EL (cell line): ENCODE data around the gene KCTD1.
A peak's percentile ranks its signal among the peaks of the same experiment; 100 is the strongest.

ENCODE experiments used
- DNase-seq: peaks from one replicate; pipeline ENCODE4 v3.0.0-alpha.2; 2016

Gene KCTD1

GRCh38 chr18:26419746-26420145, 128.6 kb downstream of the KCTD1 start:
- no peak for DNase-seq

GRCh38 chr18:26418225-26418624, 130.1 kb downstream of the KCTD1 start:
- DNase-seq: no peak

DNA sequence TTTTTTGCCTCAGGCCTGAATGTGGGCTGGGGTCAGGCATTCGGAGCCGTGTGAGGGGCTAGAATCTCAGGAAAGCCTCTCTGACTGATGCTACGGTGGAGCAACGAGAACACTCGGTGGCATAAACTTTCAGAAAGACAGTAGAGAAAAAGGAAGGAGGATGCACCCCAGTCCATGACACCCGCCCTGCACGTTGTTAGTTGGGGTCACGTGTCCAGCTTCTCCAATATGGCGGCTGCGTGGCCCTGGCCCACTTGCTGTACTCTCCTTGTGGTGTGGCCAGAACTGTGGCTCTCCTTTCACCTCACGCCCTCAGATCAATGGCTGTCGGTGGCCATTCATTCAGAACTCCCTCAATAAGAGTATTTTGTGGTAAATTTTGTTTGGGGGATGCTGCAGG, 131.2 kb downstream of the KCTD1 start:
- DNase-seq: no peak

DNA sequence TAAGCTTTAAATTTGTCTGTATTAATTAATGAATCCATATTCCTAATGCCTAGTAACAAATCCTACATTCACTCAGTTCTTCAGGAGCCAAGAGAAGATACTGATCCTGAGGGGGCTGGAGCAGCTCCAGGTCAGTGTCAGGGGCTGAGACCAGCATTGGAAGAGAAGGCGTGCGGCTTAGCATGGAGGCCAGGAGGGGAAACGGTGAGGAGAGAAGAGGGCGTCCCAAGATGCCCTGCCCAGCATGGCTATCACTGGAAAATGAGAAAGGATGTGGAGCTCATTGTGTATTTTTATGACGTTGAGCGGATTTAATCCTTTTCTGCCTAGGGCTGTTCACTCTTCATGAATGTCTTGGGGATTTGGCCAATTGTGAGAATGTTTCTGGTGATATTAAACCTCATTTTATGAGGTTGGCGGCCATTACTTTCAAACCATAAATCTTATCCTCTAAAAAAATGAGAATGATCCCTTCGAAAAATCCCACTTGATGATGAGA, 131.7 kb downstream of the KCTD1 start:
- no peak for DNase-seq

- DNase-seq: no peak
Observed at GRCh38 chr18:26415631-26416030, 132.7 kb downstream of the KCTD1 start.

GRCh38 chr18:26414901-26415440, 133.4 kb downstream of the KCTD1 start:
- no peak for DNase-seq

DNA sequence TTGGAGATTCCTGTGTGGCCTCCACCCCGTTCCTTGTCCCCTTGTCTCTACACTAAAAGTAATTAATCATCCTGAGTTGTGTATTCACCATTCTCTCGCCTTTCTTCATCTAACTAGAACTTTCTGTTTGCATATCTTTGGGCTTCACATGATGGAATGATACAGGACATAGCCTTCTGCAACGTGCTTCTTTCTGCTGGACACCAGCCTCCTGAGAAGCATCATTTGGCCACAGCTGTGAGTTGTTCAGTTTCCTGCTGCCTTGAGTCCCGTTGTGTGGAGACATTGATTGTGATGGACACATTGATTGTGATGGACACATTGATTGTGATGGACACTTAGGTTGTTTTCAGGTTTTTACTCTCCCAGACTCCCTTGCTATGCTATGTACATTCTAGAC, 139.3 kb downstream of the KCTD1 start:
- no peak for DNase-seq

DNA sequence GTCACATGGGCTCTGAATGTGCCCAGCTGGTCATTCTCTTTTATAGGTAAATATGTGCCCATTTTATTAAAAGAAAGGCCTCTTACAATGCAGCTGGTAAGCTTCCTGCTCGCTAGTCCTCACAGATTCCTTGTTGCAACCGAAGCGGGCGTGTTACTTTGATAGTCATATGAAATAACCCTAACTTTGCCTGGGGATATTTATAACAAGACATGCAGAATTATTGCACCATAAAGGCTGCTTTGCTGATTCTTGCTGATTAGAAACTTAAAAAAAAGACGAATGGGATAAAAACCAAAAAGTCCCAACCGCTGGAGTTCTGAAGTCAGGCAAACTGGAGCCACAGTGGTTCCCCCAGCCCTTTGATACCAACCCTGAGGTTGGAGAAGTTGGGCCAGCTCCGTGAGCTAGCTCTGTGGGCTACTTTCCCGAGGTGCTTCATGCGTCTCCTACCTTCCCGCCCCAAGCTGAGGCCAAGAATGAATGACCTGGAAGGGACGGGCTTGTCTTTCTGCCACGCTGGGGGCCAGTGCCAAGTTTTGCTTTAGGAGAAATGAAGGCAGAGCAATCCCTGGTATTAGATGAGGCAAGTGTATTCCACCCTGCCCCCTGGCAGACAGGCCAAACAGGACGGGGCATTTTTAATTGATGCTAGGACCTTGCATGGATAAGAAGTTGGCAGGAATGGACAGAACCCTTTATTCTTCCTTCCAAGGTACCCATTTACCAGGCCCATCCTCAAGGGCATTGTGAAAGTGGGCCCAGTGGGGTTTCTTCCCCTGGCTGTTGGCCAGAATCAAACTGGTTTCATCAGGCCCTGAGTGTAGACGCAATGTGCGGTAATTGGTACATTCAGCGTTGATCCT, 140.4 kb downstream of the KCTD1 start:
- DNase-seq: no peak

DNA sequence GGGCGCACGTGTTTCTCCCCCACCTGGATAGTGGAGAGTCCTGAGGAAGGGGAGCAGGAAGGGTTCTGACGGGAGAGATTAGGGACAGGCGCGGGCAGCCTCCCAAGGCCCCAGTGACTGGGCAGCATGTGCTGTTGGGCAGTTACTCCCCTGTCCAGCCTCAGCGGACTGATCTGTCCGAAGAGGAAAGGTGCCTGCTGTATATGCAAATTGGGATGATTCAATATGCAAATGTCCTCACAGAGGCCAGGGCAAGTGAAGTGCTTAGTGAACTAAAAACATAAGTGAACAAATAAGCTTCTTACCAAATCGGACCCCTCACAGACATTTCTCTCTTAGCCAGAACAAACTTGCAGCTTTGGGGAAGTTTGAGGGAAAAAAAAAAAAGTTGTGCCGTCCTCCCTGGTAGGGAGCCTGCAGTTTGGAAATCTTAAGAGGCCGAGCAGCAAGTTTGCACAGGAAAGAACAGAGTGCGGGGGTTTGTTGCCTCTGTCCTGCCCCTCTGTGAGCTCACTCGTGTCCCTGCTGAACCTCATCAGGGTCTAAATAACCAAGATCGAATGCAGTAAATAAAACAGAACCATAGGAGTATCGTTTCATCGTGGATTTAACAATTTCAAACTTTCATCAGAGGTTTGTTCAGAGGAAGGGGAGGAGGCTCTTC, 141.4 kb downstream of the KCTD1 start:
- no peak for DNase-seq

DNA sequence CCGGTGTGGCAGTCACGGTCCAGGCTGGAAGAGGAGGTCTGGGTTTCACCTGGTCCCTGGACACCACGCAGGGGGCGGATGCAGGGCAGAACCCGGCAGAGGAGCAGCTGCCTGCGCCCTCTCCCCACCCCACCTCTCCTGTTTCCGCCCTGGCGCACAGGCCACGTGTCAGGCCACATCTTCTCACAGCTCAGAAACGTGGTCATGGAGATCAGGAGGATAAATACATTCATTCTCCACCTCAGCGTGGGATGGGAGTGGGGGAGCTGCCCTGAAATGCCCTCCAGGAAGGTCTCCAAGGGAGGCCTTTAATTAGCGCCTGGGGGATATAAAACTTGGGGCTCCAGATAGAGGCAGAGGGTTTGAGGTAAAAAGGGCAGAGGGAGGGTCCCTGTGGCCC, 142.0 kb downstream of the KCTD1 start:
- DNase-seq: no peak

GRCh38 chr18:26405190-26405801, 143.1 kb downstream of the KCTD1 start:
- DNase-seq: peak; percentile 41
